ENCODE measurements around the gene FHIT.
A peak's percentile ranks its signal among the peaks of the same experiment; 100 is the strongest.

The FHIT gene

DNA sequence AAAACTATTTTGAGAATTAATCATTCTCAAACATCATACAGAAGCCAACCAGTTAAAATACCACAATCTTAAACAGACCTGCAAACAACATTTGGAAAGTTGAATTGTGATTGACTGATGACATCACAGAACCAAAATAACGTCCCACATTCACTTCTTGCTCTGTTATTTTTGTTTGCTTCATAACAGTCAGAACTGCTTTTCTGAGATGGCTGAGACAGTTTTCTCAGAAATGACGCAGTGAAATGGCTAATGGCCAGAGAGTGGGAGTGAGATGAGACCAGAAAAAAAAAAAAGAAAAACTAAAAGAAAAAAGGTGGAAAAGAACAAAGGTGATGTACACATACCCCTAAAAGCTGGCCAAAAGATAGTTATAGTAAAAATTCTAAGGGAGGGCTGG, 1061.2 kb downstream of the FHIT start:
- Histone ChIP-seq H3K4me2 (ENCODE audit: low read depth, low read length, poor library complexity, severe bottlenecking) (no peak overlapping the region), H3F3A (ENCODE audit: insufficient read depth) (no peaks in the 10 kb centered on the region), H3K36me3 (ENCODE audit: low read length) (no peaks in the 10 kb centered on the region), H3K4me3 (ENCODE audit: insufficient read depth, low read length, poor library complexity, severe bottlenecking) (no peak overlapping the region), H4K20me1 (ENCODE audit: low read depth, low read length) (no peaks in the 10 kb centered on the region), H3K27me3 (ENCODE audit: low read length) (no peaks in the 10 kb centered on the region), H3K79me2 (ENCODE audit: insufficient read depth, low read length) (no peaks in the 10 kb centered on the region), H3K27ac (ENCODE audit: low read depth, low read length) (no peak overlapping the region), H3K9me2 (replicated peaks; ENCODE audit: insufficient read depth, low read length) (no peaks in the 10 kb centered on the region), H3K9ac (ENCODE audit: low read length) (no peak overlapping the region), H3K9me3 (ENCODE audit: insufficient read depth, low read length) (no peaks in the 10 kb centered on the region), H2AFZ (ENCODE audit: low read depth, low read length, severe bottlenecking) (no peak overlapping the region)
- TF ChIP-seq EZH2phosphoT487 (conservative IDR thresholded peaks at IDR 0.05; ENCODE audit: low read length): no peak
- TF ChIP-seq, protein P1, sequence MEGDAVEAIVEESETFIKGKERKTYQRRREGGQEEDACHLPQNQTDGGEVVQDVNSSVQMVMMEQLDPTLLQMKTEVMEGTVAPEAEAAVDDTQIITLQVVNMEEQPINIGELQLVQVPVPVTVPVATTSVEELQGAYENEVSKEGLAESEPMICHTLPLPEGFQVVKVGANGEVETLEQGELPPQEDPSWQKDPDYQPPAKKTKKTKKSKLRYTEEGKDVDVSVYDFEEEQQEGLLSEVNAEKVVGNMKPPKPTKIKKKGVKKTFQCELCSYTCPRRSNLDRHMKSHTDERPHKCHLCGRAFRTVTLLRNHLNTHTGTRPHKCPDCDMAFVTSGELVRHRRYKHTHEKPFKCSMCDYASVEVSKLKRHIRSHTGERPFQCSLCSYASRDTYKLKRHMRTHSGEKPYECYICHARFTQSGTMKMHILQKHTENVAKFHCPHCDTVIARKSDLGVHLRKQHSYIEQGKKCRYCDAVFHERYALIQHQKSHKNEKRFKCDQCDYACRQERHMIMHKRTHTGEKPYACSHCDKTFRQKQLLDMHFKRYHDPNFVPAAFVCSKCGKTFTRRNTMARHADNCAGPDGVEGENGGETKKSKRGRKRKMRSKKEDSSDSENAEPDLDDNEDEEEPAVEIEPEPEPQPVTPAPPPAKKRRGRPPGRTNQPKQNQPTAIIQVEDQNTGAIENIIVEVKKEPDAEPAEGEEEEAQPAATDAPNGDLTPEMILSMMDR (IDR thresholded peaks at IDR 0.05; ENCODE audit: insufficient read depth, low read length, poor library complexity, severe bottlenecking): no peak

DNA sequence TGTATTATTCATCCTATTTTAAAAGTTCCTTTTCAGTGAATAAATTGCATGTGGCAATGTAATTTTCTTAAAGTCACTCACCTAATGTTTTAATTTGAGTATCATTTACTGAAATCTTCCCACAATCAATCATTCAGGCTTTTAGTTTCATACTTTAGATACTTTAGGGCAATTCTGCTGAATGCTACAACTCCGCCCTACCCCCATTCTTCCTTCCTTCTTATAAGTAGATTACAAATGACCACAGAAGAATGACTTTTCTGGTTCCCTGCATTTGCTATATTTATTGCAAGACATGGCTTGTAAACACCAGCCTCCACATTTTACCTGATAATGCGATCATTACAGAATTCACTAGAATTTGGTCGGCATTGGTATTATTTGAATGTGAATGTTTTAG, 1061.9 kb downstream of the FHIT start:
- Histone ChIP-seq H3K9ac (ENCODE audit: low read length) (0 out of 2 replicates have a peak overlapping the region, but pooled peaks have one; percentile 18), H3K4me3 (ENCODE audit: insufficient read depth, low read length, poor library complexity, severe bottlenecking) (no peak overlapping the region), H3K27me3 (ENCODE audit: low read length) (no peaks in the 10 kb centered on the region), H3K36me3 (ENCODE audit: low read length) (no peaks in the 10 kb centered on the region), H4K20me1 (ENCODE audit: low read depth, low read length) (no peaks in the 10 kb centered on the region), H2AFZ (ENCODE audit: low read depth, low read length, severe bottlenecking) (no peak overlapping the region), H3F3A (ENCODE audit: insufficient read depth) (no peaks in the 10 kb centered on the region), H3K27ac (ENCODE audit: low read depth, low read length) (peak overlapping the region; percentile 44; the same call in 1 of the 2 replicates), H3K79me2 (ENCODE audit: insufficient read depth, low read length) (no peaks in the 10 kb centered on the region), H3K4me2 (ENCODE audit: low read depth, low read length, poor library complexity, severe bottlenecking) (peak overlapping the region; percentile 51), H3K9me2 (replicated peaks; ENCODE audit: insufficient read depth, low read length) (no peaks in the 10 kb centered on the region), H3K9me3 (ENCODE audit: insufficient read depth, low read length) (no peaks in the 10 kb centered on the region)
- TF ChIP-seq EZH2phosphoT487 (conservative IDR thresholded peaks at IDR 0.05; ENCODE audit: low read length): no peak
- TF ChIP-seq, protein P1 (IDR thresholded peaks at IDR 0.05; ENCODE audit: insufficient read depth, low read length, poor library complexity, severe bottlenecking): no peak

DNA sequence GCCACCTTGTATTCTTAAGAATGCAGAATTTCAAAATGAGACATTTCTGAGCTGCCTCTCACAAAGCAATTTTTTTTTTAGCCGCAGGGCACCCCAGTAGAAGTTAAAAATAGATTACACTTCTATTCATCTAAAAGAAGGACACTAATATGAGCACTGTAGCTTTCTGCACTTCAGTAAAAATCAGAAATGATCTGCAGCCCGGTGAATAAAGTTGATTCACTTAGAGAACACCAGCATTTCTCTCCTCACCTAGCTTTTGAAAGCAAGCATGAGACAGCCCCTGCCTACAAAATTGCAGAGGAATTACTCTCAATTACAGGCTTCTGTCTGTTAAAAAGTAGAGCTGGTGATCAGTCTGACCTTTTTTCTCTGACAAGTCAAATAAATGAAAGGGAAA, 1062.4 kb downstream of the FHIT start:
- Histone ChIP-seq H3K36me3 (ENCODE audit: low read length) (no peaks in the 10 kb centered on the region), H3K4me3 (ENCODE audit: insufficient read depth, low read length, poor library complexity, severe bottlenecking) (no peak overlapping the region), H3K9me2 (replicated peaks; ENCODE audit: insufficient read depth, low read length) (no peaks in the 10 kb centered on the region), H3K4me2 (ENCODE audit: low read depth, low read length, poor library complexity, severe bottlenecking) (peak overlapping the region; percentile 51), H4K20me1 (ENCODE audit: low read depth, low read length) (no peaks in the 10 kb centered on the region), H3K79me2 (ENCODE audit: insufficient read depth, low read length) (no peaks in the 10 kb centered on the region), H2AFZ (ENCODE audit: low read depth, low read length, severe bottlenecking) (no peak overlapping the region), H3K27me3 (ENCODE audit: low read length) (no peaks in the 10 kb centered on the region), H3K9me3 (ENCODE audit: insufficient read depth, low read length) (no peaks in the 10 kb centered on the region), H3K27ac (ENCODE audit: low read depth, low read length) (peak overlapping the region; percentile 44), H3K9ac (ENCODE audit: low read length) (peak overlapping the region; percentile 18; the same call in 1 of the 2 replicates), H3F3A (ENCODE audit: insufficient read depth) (no peaks in the 10 kb centered on the region)
- no peak for TF ChIP-seq EZH2phosphoT487 (conservative IDR thresholded peaks at IDR 0.05; ENCODE audit: low read length)
- TF ChIP-seq, protein P1 (IDR thresholded peaks at IDR 0.05; ENCODE audit: insufficient read depth, low read length, poor library complexity, severe bottlenecking): no peak
